ENCODE measurements around the gene KCTD19. TPM values are rescaled to one million over a fixed set of nuclear protein-coding genes. Genes with fewer than 3 reads are reported as not detected.
A peak's percentile ranks its signal among the peaks of the same experiment; 100 is the strongest.

The KCTD19 gene
- total and polyA plus RNA-seq, 5 donors from 2014 or later = not detected

DNA sequence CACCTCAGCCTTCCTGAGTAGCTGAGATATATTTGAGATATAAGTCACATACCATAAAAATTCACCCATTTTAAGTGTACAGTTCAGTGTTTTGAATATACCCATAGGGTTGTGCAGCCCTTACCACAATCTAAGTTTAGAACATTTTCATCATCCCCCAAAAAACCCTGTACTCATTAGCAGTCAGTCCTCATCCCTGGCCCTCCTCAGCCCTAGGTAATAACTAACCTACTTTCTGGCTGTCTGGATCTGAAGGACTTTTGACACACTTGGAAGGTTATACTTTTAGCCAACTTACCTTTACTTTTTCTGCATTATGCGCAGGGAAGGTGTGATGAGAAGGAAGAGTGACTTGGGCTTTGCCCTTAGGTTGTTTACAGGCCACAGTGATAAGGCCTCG is 51.2 kb downstream of the KCTD19 start:
- H3K9me3 ChIP-seq (ENCODE audit: control insufficient read depth in 2 of 2, low read length in 2 of 2) = no peaks in the 10 kb centered on the region
- no peak for ATAC-seq (ENCODE audit: low read depth in 2 of 2)

GRCh38 chr16:67271446-67271845 is 55.1 kb downstream of the KCTD19 start:
- no peaks in the 10 kb centered on the region for H3K36me3 Mint-ChIP-seq
- no peaks in the 10 kb centered on the region for H3K27me3 ChIP-seq (ENCODE audit: control insufficient read depth, insufficient read depth, low read length)
- no peaks in the 10 kb centered on the region for H3K9me3 Mint-ChIP-seq
- H3K27ac ChIP-seq (ENCODE audit: insufficient read depth, low read length, poor library complexity, severe bottlenecking) = no peak overlapping the region
- no peaks in the 10 kb centered on the region for H3K27me3 Mint-ChIP-seq
- peaks cover 2% of the 10 kb centered on the region for H3K36me3 ChIP-seq (ENCODE audit: control insufficient read depth, insufficient read depth, low read length)
- no peak for DNase-seq
- no peaks in the 10 kb centered on the region for H3K9me3 ChIP-seq (ENCODE audit: control insufficient read depth in 2 of 2, low read length in 2 of 2)
- peaks cover under 1 to 5% (median 1%) of the 10 kb centered on the region in 4 donors for H3K4me1 Mint-ChIP-seq
- no peak overlapping the region for H3K4me3 ChIP-seq (ENCODE audit: low read depth, low read length)
- H3K4me1 ChIP-seq (ENCODE audit: control insufficient read depth, insufficient read depth, low read length, poor library complexity, severe bottlenecking) = no peaks in the 10 kb centered on the region
- no peak overlapping the region for H3K4me3 Mint-ChIP-seq
- no peak for ATAC-seq (ENCODE audit: low read depth in 2 of 2)
- no peak overlapping the region for H3K27ac Mint-ChIP-seq

More for the DNA sequence above, 51.2 kb downstream of the KCTD19 start:
- no peak overlapping the region for H3K4me3 ChIP-seq (ENCODE audit: low read depth, low read length)
- Mint-ChIP-seq H3K27ac (no peak overlapping the region), H3K9me3 (no peaks in the 10 kb centered on the region), H3K4me3 (peak overlapping the region in 1 of 4 donors; percentile 58), H3K27me3 (no peaks in the 10 kb centered on the region), H3K36me3 (no peaks in the 10 kb centered on the region), H3K4me1 (peaks cover 4 to 17% (median 8%) of the 10 kb centered on the region in 4 donors)
- no peak for DNase-seq
- peaks cover 26% of the 10 kb centered on the region for H3K4me1 ChIP-seq (ENCODE audit: control insufficient read depth, insufficient read depth, low read length, poor library complexity, severe bottlenecking)
- H3K36me3 ChIP-seq (ENCODE audit: control insufficient read depth, insufficient read depth, low read length) = peaks cover 3% of the 10 kb centered on the region
- H3K27ac ChIP-seq (ENCODE audit: insufficient read depth, low read length, poor library complexity, severe bottlenecking) = no peak overlapping the region
- H3K27me3 ChIP-seq (ENCODE audit: control insufficient read depth, insufficient read depth, low read length) = no peaks in the 10 kb centered on the region

- H3K36me3 ChIP-seq (ENCODE audit: control insufficient read depth, insufficient read depth, low read length) = no peaks in the 10 kb centered on the region
- no peak for ATAC-seq (ENCODE audit: low read depth in 2 of 2)
- no peak overlapping the region for H3K27ac ChIP-seq (ENCODE audit: insufficient read depth, low read length, poor library complexity, severe bottlenecking)
- H3K9me3 Mint-ChIP-seq = no peaks in the 10 kb centered on the region
- H3K27me3 ChIP-seq (ENCODE audit: control insufficient read depth, insufficient read depth, low read length) = no peaks in the 10 kb centered on the region
- H3K4me3 ChIP-seq (ENCODE audit: low read depth, low read length) = no peak overlapping the region
- no peaks in the 10 kb centered on the region for H3K4me1 ChIP-seq (ENCODE audit: control insufficient read depth, insufficient read depth, low read length, poor library complexity, severe bottlenecking)
- H3K27me3 Mint-ChIP-seq = no peaks in the 10 kb centered on the region
- H3K4me3 Mint-ChIP-seq = peak overlapping the region in 1 of 4 donors; percentile 83
- DNase-seq = no peak
- H3K36me3 Mint-ChIP-seq = no peaks in the 10 kb centered on the region
- H3K9me3 ChIP-seq (ENCODE audit: control insufficient read depth in 2 of 2, low read length in 2 of 2) = no peaks in the 10 kb centered on the region
- H3K27ac Mint-ChIP-seq = no peak overlapping the region
- H3K4me1 Mint-ChIP-seq = peaks cover 0 to 5% (median 0%) of the 10 kb centered on the region in 4 donors
Measured at GRCh38 chr16:67270931-67271338, 55.6 kb downstream of the KCTD19 start.

- Histone ChIP-seq H3K4me1 (ENCODE audit: control insufficient read depth, insufficient read depth, low read length, poor library complexity, severe bottlenecking) (no peaks in the 10 kb centered on the region), H3K4me3 (ENCODE audit: low read depth, low read length) (no peak overlapping the region), H3K27me3 (ENCODE audit: control insufficient read depth, insufficient read depth, low read length) (no peaks in the 10 kb centered on the region), H3K27ac (ENCODE audit: insufficient read depth, low read length, poor library complexity, severe bottlenecking) (no peak overlapping the region), H3K36me3 (ENCODE audit: control insufficient read depth, insufficient read depth, low read length) (no peaks in the 10 kb centered on the region), H3K9me3 (ENCODE audit: control insufficient read depth in 2 of 2, low read length in 2 of 2) (no peaks in the 10 kb centered on the region)
- Mint-ChIP-seq H3K27me3 (no peaks in the 10 kb centered on the region), H3K9me3 (no peaks in the 10 kb centered on the region), H3K4me1 (peaks cover 0 to 5% (median 0%) of the 10 kb centered on the region in 4 donors), H3K27ac (no peak overlapping the region), H3K4me3 (no peak overlapping the region), H3K36me3 (no peaks in the 10 kb centered on the region)
- DNase-seq (no peak), ATAC-seq (ENCODE audit: low read depth in 2 of 2) (no peak)
Measured at GRCh38 chr16:67269766-67270165, 56.8 kb downstream of the KCTD19 start.

- Histone ChIP-seq H3K27ac (ENCODE audit: insufficient read depth, low read length, poor library complexity, severe bottlenecking) (no peak overlapping the region), H3K9me3 (ENCODE audit: control insufficient read depth in 2 of 2, low read length in 2 of 2) (no peaks in the 10 kb centered on the region), H3K36me3 (ENCODE audit: control insufficient read depth, insufficient read depth, low read length) (no peaks in the 10 kb centered on the region), H3K4me3 (ENCODE audit: low read depth, low read length) (no peak overlapping the region), H3K4me1 (ENCODE audit: control insufficient read depth, insufficient read depth, low read length, poor library complexity, severe bottlenecking) (no peaks in the 10 kb centered on the region), H3K27me3 (ENCODE audit: control insufficient read depth, insufficient read depth, low read length) (no peaks in the 10 kb centered on the region)
- peaks cover 0 to 1% (median 0%) of the 10 kb centered on the region in 7 donors for H3K9me3 Mint-ChIP-seq
- peak overlapping the region in 1 of 3 donors; percentile 20 for H3K27ac Mint-ChIP-seq
- no peaks in the 10 kb centered on the region for H3K27me3 Mint-ChIP-seq
- ATAC-seq (ENCODE audit: low read depth in 2 of 2) (no peak), DNase-seq (no peak)
- H3K36me3 Mint-ChIP-seq = no peaks in the 10 kb centered on the region
- no peak overlapping the region for H3K4me3 Mint-ChIP-seq
- H3K4me1 Mint-ChIP-seq = no peaks in the 10 kb centered on the region
Measured at GRCh38 chr16:67268136-67268579, 58.4 kb downstream of the KCTD19 start.

DNA sequence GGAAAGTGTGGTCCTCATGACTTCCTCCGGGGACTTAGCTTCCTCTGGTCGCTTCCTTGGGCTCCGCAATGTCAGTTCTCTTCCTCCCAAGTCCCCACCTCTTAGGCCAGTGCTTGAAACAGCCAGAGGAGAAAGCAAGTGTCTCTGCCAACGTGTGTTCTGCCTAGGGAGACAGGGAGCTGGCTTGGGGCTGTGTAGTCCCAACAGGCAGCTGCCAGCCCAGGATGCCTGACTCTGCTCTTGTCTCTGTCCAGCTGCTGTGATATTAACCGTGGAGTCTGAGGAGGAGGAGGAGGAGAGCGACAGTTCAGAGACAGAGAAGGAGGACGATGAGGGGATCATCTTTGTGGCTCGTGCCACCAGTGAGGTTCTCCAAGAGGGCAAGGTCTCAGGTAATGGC is 60.7 kb downstream of the KCTD19 start:
- Histone ChIP-seq H3K27ac (ENCODE audit: insufficient read depth, low read length, poor library complexity, severe bottlenecking) (no peak overlapping the region), H3K27me3 (ENCODE audit: control insufficient read depth, insufficient read depth, low read length) (no peaks in the 10 kb centered on the region), H3K4me1 (ENCODE audit: control insufficient read depth, insufficient read depth, low read length, poor library complexity, severe bottlenecking) (no peaks in the 10 kb centered on the region), H3K4me3 (ENCODE audit: low read depth, low read length) (no peak overlapping the region), H3K9me3 (ENCODE audit: control insufficient read depth in 2 of 2, low read length in 2 of 2) (no peaks in the 10 kb centered on the region), H3K36me3 (ENCODE audit: control insufficient read depth, insufficient read depth, low read length) (no peaks in the 10 kb centered on the region)
- peaks cover 0 to 2% (median 0%) of the 10 kb centered on the region in 7 donors for H3K9me3 Mint-ChIP-seq
- H3K4me1 Mint-ChIP-seq = no peaks in the 10 kb centered on the region
- no peak overlapping the region for H3K4me3 Mint-ChIP-seq
- peak in 1 of 2 donors; percentile 25 for ATAC-seq (ENCODE audit: low read depth in 2 of 2)
- peaks cover 4% of the 10 kb centered on the region for H3K27me3 Mint-ChIP-seq
- H3K27ac Mint-ChIP-seq = no peak overlapping the region
- no peaks in the 10 kb centered on the region for H3K36me3 Mint-ChIP-seq
- DNase-seq = no peak

GRCh38 chr16:67264866-67265265 is 61.7 kb downstream of the KCTD19 start:
- no peaks in the 10 kb centered on the region for H3K36me3 Mint-ChIP-seq
- ATAC-seq (ENCODE audit: low read depth in 2 of 2) (no peak), DNase-seq (no peak)
- peaks cover 9% of the 10 kb centered on the region for H3K27me3 Mint-ChIP-seq
- no peak overlapping the region for H3K27ac ChIP-seq (ENCODE audit: insufficient read depth, low read length, poor library complexity, severe bottlenecking)
- no peak overlapping the region for H3K27ac Mint-ChIP-seq
- H3K4me3 Mint-ChIP-seq = no peak overlapping the region
- no peak overlapping the region for H3K4me3 ChIP-seq (ENCODE audit: low read depth, low read length)
- peaks cover 0 to 2% (median 0%) of the 10 kb centered on the region in 7 donors for H3K9me3 Mint-ChIP-seq
- no peaks in the 10 kb centered on the region for H3K36me3 ChIP-seq (ENCODE audit: control insufficient read depth, insufficient read depth, low read length)
- H3K9me3 ChIP-seq (ENCODE audit: control insufficient read depth in 2 of 2, low read length in 2 of 2) = no peaks in the 10 kb centered on the region
- no peaks in the 10 kb centered on the region for H3K27me3 ChIP-seq (ENCODE audit: control insufficient read depth, insufficient read depth, low read length)
- H3K4me1 Mint-ChIP-seq = no peaks in the 10 kb centered on the region
- H3K4me1 ChIP-seq (ENCODE audit: control insufficient read depth, insufficient read depth, low read length, poor library complexity, severe bottlenecking) = no peaks in the 10 kb centered on the region

DNA sequence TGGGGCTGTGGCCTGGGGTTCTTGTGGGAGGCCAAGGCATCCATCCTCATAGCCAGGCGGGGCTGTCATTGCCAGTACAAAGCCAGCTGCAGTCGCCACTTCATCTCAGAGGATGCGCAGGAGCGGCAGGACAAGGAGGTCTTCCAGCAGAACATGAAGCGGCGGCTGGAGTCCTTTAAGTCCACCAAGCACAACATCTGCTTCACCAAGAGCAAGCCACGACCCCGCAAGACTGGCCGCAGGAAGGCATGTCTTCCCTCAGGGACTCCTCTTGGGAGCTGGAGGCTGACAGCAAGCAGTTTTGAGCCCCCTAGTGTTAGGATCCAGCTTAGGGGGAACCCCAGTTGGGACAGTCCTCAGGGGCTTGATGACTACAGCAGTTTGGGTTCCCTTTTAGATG is 62.3 kb downstream of the KCTD19 start:
- H3K27ac Mint-ChIP-seq = no peak overlapping the region
- Histone ChIP-seq H3K27ac (ENCODE audit: insufficient read depth, low read length, poor library complexity, severe bottlenecking) (no peak overlapping the region), H3K9me3 (ENCODE audit: control insufficient read depth in 2 of 2, low read length in 2 of 2) (no peaks in the 10 kb centered on the region), H3K4me1 (ENCODE audit: control insufficient read depth, insufficient read depth, low read length, poor library complexity, severe bottlenecking) (no peaks in the 10 kb centered on the region), H3K4me3 (ENCODE audit: low read depth, low read length) (no peak overlapping the region), H3K27me3 (ENCODE audit: control insufficient read depth, insufficient read depth, low read length) (no peaks in the 10 kb centered on the region), H3K36me3 (ENCODE audit: control insufficient read depth, insufficient read depth, low read length) (no peaks in the 10 kb centered on the region)
- no peaks in the 10 kb centered on the region for H3K4me1 Mint-ChIP-seq
- peaks cover 0 to 2% (median 0%) of the 10 kb centered on the region in 7 donors for H3K9me3 Mint-ChIP-seq
- H3K4me3 Mint-ChIP-seq = no peak overlapping the region
- no peak for ATAC-seq (ENCODE audit: low read depth in 2 of 2)
- no peak for DNase-seq
- peaks cover 9% of the 10 kb centered on the region for H3K27me3 Mint-ChIP-seq
- no peaks in the 10 kb centered on the region for H3K36me3 Mint-ChIP-seq
